SK-N-SH (cell line): ENCODE data around the gene CDCA3. TPM values are rescaled to one million over a fixed set of nuclear protein-coding genes. Genes with fewer than 3 reads are reported as not detected.

Experiments
- CTCF ChIA-PET: fragments of 300-600, 350-600 bp; formaldehyde crosslinking; extraction: SDS; loops from one replicate; lab custom pipeline; 2021; lab: Yijun Ruan, JAX
- POLR2A ChIA-PET: fragments of 350-600 bp; sonication (Branson Sonifier 250); formaldehyde crosslinking; extraction: SDS; loops from one replicate; lab custom pipeline; 2020; ENCODE audit warnings: antibody characterized with exemption, inconsistent platforms; lab: Yijun Ruan, JAX
- DNase-seq: peaks from one replicate; pipeline ENCODE4 v3.0.0; 2012
- H2AFZ ChIP-seq: fragments of 200-600 bp; sonication (generic); 2 replicates; pipeline ENCODE4 v1.8.1; 2016; ENCODE audit warnings: antibody characterized with exemption, mild to moderate bottlenecking, low read depth
- H3F3A ChIP-seq: fragments of 200-600 bp; sonication (generic); replicated peaks from 2 replicates; pipeline ENCODE3; 2016; ENCODE audit warnings: antibody characterized with exemption, mild to moderate bottlenecking; ENCODE audit not compliant: insufficient read depth
- H3K27ac ChIP-seq, 2 experiments: fragments of 200-500 bp in 1 of 2; fragments of 200-600 bp in 1 of 2; sonication (Bioruptor generic) in 1 of 2; sonication (generic), shearing (Covaris generic) in 1 of 2; 2 replicates each; pipeline versions ENCODE4 v1.5.1 to v1.6.1; 2014 to 2016; ENCODE audit warnings: low read depth in 2 of 2, inconsistent platforms in 1 of 2, low read length in 1 of 2, mild to moderate bottlenecking in 1 of 2, mixed read lengths in 1 of 2
- H3K27me3 ChIP-seq: fragments of 200-600 bp; sonication (generic), shearing (Covaris generic); 2 replicates; pipeline ENCODE4 v1.6.1; 2016; ENCODE audit warnings: mixed run types; ENCODE audit not compliant: insufficient read depth
- H3K36me3 ChIP-seq, 2 experiments: fragments of 200-500 bp in 1 of 2; fragments of 200-600 bp in 1 of 2; sonication (Bioruptor generic) in 1 of 2; sonication (generic) in 1 of 2; replicated peaks in 1 of 2; 2 replicates each; pipeline versions ENCODE3 to v1.5.1; 2014 to 2016; ENCODE audit warnings: low read length in 1 of 2, mild to moderate bottlenecking in 1 of 2; ENCODE audit not compliant: insufficient read depth in 2 of 2, control insufficient read depth in 1 of 2
- H3K4me1 ChIP-seq, 2 experiments: fragments of 200-500 bp in 1 of 2; fragments of 200-600 bp in 1 of 2; sonication (Bioruptor generic) in 1 of 2; sonication (generic), shearing (Covaris generic) in 1 of 2; 2 replicates each; pipeline versions ENCODE4 v1.5.1 to v1.6.1; 2014 to 2016; ENCODE audit warnings: low read depth in 1 of 2, low read length in 1 of 2, mixed run types in 1 of 2; ENCODE audit not compliant: insufficient read depth in 2 of 2, control insufficient read depth in 1 of 2
- H3K4me2 ChIP-seq: fragments of 200-600 bp; sonication (generic), shearing (Covaris generic); 2 replicates; pipeline ENCODE4 v1.6.1; 2017; ENCODE audit warnings: mixed run types
- H3K4me3 ChIP-seq, 2 experiments: fragments of 200-500 bp in 1 of 2; fragments of 200-600 bp in 1 of 2; sonication (Bioruptor generic) in 1 of 2; sonication (generic), shearing (Covaris generic) in 1 of 2; 2 replicates each; pipeline versions ENCODE4 v1.5.1 to v1.8.1; 2014 to 2016; ENCODE audit warnings: low read depth in 2 of 2, inconsistent platforms in 1 of 2, low read length in 1 of 2, mild to moderate bottlenecking in 1 of 2, mixed read lengths in 1 of 2, moderate library complexity in 1 of 2
- H3K79me2 ChIP-seq: fragments of 200-600 bp; sonication (generic); 2 replicates; pipeline ENCODE4 v1.8.1; 2017; ENCODE audit warnings: mild to moderate bottlenecking; ENCODE audit not compliant: insufficient read depth
- H3K9ac ChIP-seq: fragments of 200-600 bp; sonication (generic); 2 replicates; pipeline ENCODE4 v1.6.1; 2017; ENCODE audit warnings: mixed run types
- H3K9me2 ChIP-seq: fragments of 200-600 bp; sonication (generic); 2 replicates; pipeline ENCODE4 v1.6.1; 2017; ENCODE audit warnings: mixed run types
- H3K9me3 ChIP-seq: fragments of 200-600 bp; sonication (generic); 2 replicates; pipeline ENCODE4 v1.6.1; 2017; ENCODE audit warnings: mixed run types, mild to moderate bottlenecking, moderate library complexity
- H4K20me1 ChIP-seq: fragments of 200-600 bp; sonication (generic); 2 replicates; pipeline ENCODE4 v1.6.1; 2017; ENCODE audit warnings: mild to moderate bottlenecking, mixed run types; ENCODE audit not compliant: insufficient read depth
- ELF1 ChIP-seq: IDR thresholded peaks from 2 replicates; pipeline ENCODE4 v1.4.0; 2012
- NFIC ChIP-seq: IDR thresholded peaks from 2 replicates; pipeline ENCODE4 v1.4.0; 2012; ENCODE audit warnings: borderline replicate concordance
- TAF1 ChIP-seq: IDR thresholded peaks from 2 replicates; pipeline ENCODE4 v1.6.1; 2012; ENCODE audit warnings: low read depth, mild to moderate bottlenecking, low read length, moderate library complexity, borderline replicate concordance
- ZBTB33 ChIP-seq: IDR thresholded peaks from 2 replicates; pipeline ENCODE4 v1.4.0; 2012; ENCODE audit warnings: low read depth, borderline replicate concordance
- WGBS: methylation state at CpG from one replicate; pipeline ENCODE4 v1.1.6; 2017; ENCODE audit warnings: low lambda C conversion rate; 5-methylcytosine and 5-hydroxymethylcytosine counted together
- polyA plus RNA-seq, 3 experiments: library from polyadenylated mRNA; depleted of rRNA; stranded (reverse); fragments of >200 nt; gene quantifications; 2 replicates each; pipeline ENCODE4 v1.2.3, GENCODE V29; 2012

The CDCA3 gene
- polyA plus RNA-seq, 1 of the 3 experiments (the other 2 are of a cell fraction): 33.0 TPM

DNA sequence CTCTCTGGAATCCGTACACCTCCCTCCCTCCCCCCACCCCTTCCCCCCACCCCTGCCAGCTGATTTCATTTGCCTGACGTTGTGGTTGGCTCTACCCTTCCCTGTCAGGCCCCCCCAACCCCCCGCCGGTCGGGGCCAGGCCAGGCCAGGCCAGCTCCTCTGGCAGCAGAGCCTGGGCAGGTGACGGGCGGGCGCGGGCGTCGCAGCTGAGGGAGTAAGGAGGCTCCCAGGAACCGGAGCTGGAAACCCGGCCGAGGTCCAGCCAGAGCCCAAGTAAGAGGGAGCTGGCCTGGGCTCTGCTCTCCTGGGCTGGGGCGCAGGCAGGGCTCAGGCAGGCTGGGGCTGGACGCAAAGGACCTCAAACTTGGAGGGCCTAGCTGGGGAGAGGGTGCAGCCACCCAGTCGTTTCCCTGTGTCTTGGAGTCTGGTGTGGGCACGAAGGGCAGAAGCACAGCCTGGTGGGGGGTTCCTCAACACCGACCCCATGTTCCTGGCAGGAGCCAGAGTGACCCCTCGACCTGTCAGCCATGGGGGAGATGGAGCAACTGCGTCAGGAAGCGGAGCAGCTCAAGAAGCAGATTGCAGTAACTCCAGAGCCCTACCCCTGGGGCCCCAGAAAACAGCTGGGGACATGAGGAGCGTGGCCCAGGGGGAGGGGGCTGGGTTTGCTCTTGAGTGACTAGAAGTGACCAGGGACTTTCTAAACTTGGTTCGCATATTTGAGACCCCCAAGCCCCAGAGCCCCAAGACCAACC, 10.1 kb downstream of the CDCA3 start, which contains the start of gene GNB3:
Gene GNB3 (plus strand): TSS at position 165 of the 755 bp plus-strand sequence. CDS start 363 bp downstream, at position 528.
- ChIA-PET CTCF (interaction anchor here (0.6 to 19.4 kb wide), 8 partner anchors 7 to 97 kb away, joined by 3 to 225 read pairs (median 6); partner anchors contain the start of genes CDCA3, MLF2, P3H3 and SPSB2), POLR2A (interaction anchor here (0.8 to 4.2 kb wide), 3 partner anchors 11 to 31 kb away, joined by 3 to 22 read pairs (median 9); partner anchors contain the start of genes CDCA3, SPSB2 and USP5)
- Histone ChIP-seq H3K4me3 (no peak within 1 kb of the TSS), H2AFZ (no peak within 1 kb of the TSS), H3K9ac (no peak within 1 kb of the TSS), H3K4me2 (no peak within 1 kb of the TSS), H4K20me1 (0 out of 2 replicates have a peak, but pooled peaks cover 4% of the 10 kb centered on the region), H3K9me3 (no peaks in the 10 kb centered on the region), H3K9me2 (no peaks in the 10 kb centered on the region), H3K4me1 (no peaks in the 10 kb centered on the region), H3F3A (peaks cover 8% of the 10 kb centered on the region), H3K27me3 (no peaks in the 10 kb centered on the region), H3K79me2 (no peaks in the 10 kb centered on the region), H3K27ac (no peak within 1 kb of the TSS), H3K36me3 (peaks cover 29 to 70% of the 10 kb centered on the region in 2 experiments)
- DNase-seq: no peak
- TF ChIP-seq TAF1: no peak
- WGBS: 87% methylated on average over 14 of the region's 24 CpGs

DNA sequence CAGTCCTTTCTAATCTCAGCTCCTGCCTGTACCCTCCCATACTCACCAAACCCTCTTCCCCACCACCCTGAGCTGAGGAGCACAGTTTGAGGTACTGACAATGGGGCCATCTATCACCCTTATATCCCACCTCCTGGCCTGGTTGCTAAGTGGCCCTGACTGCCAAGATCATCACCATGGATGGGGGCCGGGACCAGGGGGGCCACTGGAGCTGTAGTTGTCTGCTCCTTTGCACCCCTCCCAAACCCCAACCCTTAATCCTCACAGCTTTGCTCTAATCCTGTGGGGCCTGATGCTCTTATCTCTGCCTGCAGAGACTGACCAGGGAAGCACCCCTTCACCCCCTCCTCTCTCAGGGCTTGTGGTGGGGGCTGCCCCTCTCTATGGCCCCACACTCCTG, 10.8 kb downstream of the CDCA3 start:
- 88% methylated on average over 1 of the region's 1 CpG for WGBS
- no peak overlapping the region for H3K9ac ChIP-seq
- CTCF ChIA-PET: interaction anchor here (0.6 to 19.4 kb wide), 9 partner anchors 8 to 87 kb away, joined by 3 to 225 read pairs (median 3); partner anchors contain the start of genes CDCA3, MLF2, P3H3 and SPSB2
- H3K4me2 ChIP-seq: no peak overlapping the region
- 0 out of 2 replicates have a peak, but pooled peaks cover 6% of the 10 kb centered on the region for H4K20me1 ChIP-seq
- H3K79me2 ChIP-seq: no peaks in the 10 kb centered on the region
- no peaks in the 10 kb centered on the region for H3K4me1 ChIP-seq
- no peaks in the 10 kb centered on the region for H3K27me3 ChIP-seq
- H3K9me3 ChIP-seq: no peaks in the 10 kb centered on the region
- no peaks in the 10 kb centered on the region for H3K9me2 ChIP-seq
- peaks cover 29 to 65% of the 10 kb centered on the region in 2 experiments for H3K36me3 ChIP-seq
- H3K4me3 ChIP-seq: no peak overlapping the region
- DNase-seq: no peak
- H3K27ac ChIP-seq: no peak overlapping the region
- H2AFZ ChIP-seq: no peak overlapping the region
- TF ChIP-seq NFIC (no peak), ELF1 (no peak), ZBTB33 (no peak)
- TF ChIP-seq, all 33 proteins: peak for 0
- H3F3A ChIP-seq: peaks cover 8% of the 10 kb centered on the region
- POLR2A ChIA-PET: interaction anchor here (3.4 to 4.2 kb wide), 2 partner anchors 12 to 32 kb away, joined by 9 to 22 read pairs; partner anchors contain the start of genes CDCA3, SPSB2 and USP5
